Lung (tissue), 12 donors: ENCODE data around the gene AFF1. TPM values are rescaled to one million over a fixed set of nuclear protein-coding genes. Genes with fewer than 3 reads are reported as not detected.

Experiments
- ATAC-seq: fragments of 200-7000 bp; cut with Tn5 transposase; one replicate; pipeline ENCODE4 v1.9.1; 2020; ENCODE audit warnings: moderate number of reproducible peaks; ENCODE audit not compliant: insufficient read depth, low FRiP score
- DNase-seq, 3 donors: peaks; one replicate each; pipeline ENCODE4 v3.0.0-alpha.2; 2013 to 2017
- H3K27ac ChIP-seq, 2 donors: one replicate each; pipeline ENCODE4 v1.5.1; 2013; ENCODE audit warnings: mild to moderate bottlenecking in 2 of 2, moderate library complexity in 2 of 2, control low read depth in 1 of 2, inconsistent platforms in 1 of 2, low read depth in 1 of 2, low read length in 1 of 2
- H3K27me3 ChIP-seq, 3 donors: one replicate each; pipeline ENCODE4 v1.5.1; 2013; ENCODE audit warnings: low read length in 2 of 3; ENCODE audit not compliant: control insufficient read depth in 3 of 3, insufficient read depth in 3 of 3
- H3K36me3 ChIP-seq, 4 donors: one replicate each; pipeline ENCODE4 v1.5.1; 2013; ENCODE audit warnings: low read length in 4 of 4, mild to moderate bottlenecking in 1 of 4, moderate library complexity in 1 of 4; ENCODE audit not compliant: control insufficient read depth in 4 of 4, insufficient read depth in 4 of 4
- H3K4me1 ChIP-seq, 5 donors: one replicate each; pipeline ENCODE4 v1.5.1; 2013; ENCODE audit warnings: low read length in 5 of 5, mild to moderate bottlenecking in 2 of 5, moderate library complexity in 1 of 5; ENCODE audit not compliant: control insufficient read depth in 5 of 5, insufficient read depth in 5 of 5
- H3K4me3 ChIP-seq: one replicate; pipeline ENCODE4 v1.5.1; 2013; ENCODE audit warnings: mild to moderate bottlenecking, control low read depth, moderate library complexity
- H3K9ac ChIP-seq, 2 donors: one replicate each; pipeline ENCODE4 v1.5.1; 2013; ENCODE audit warnings: low read length in 2 of 2, control low read depth in 1 of 2; ENCODE audit not compliant: insufficient read depth in 1 of 2
- H3K9me3 ChIP-seq, 4 donors: one replicate each; pipeline ENCODE4 v1.5.1; 2013; ENCODE audit warnings: low read length in 3 of 4, mild to moderate bottlenecking in 1 of 4, moderate library complexity in 1 of 4; ENCODE audit not compliant: control insufficient read depth in 4 of 4, insufficient read depth in 3 of 4
- CTCF ChIP-seq: IDR thresholded peaks from 2 replicates; pipeline ENCODE4 v1.5.1; 2012; ENCODE audit warnings: mild to moderate bottlenecking; ENCODE audit errors: control extremely low read depth, extremely low read depth
- WGBS, 2 donors: extraction: QIAGEN DNeasy Blood & Tissue Kit; methylation state at CpG; one replicate each; pipeline ENCODE4 v1.1.7; 2013; 5-methylcytosine and 5-hydroxymethylcytosine counted together
- polyA plus RNA-seq, 2 donors: library from polyadenylated mRNA; stranded (reverse); fragments of 200-250 nt; gene quantifications; one replicate each; pipeline ENCODE4 v1.2.1, GENCODE V29; 2013
- total RNA-seq, 2 donors: library from RNA; depleted of rRNA in 1 of 2; stranded (reverse); fragments of >200 nt in 1 of 2; gene quantifications; one replicate each; pipeline ENCODE4 v1.2.1, GENCODE V29; 2014 to 2021
- donor health status: control.
- donor health status: control.
- donor health status: Bipolar disorder and iron deficiency.
- donor health status: healthy.
- donor health status: DM: yes; HTN: yes; CAD: no.

The AFF1 gene
- total and polyA plus RNA-seq, 4 donors: 9.5 to 79.0 (median 35.8) TPM

- Histone ChIP-seq H3K4me1 (peaks cover 10 to 29% (median 18%) of the 10 kb centered on the region in 5 donors), H3K9me3 (no peaks in the 10 kb centered on the region), H3K27me3 (no peaks in the 10 kb centered on the region), H3K36me3 (peaks cover 14 to 22% (median 19%) of the 10 kb centered on the region in 4 donors), H3K4me3 (no peak overlapping the region), H3K27ac (peak overlapping the region in 1 of 2 donors; percentile 92), H3K9ac (no peak overlapping the region)
- 75 to 86% methylated on average over 18 of the region's 18 CpGs for WGBS, 2 donors
- ATAC-seq (peak; percentile 60), DNase-seq (no peak)
- TF ChIP-seq CTCF: no peak
These were observed 185.8 kb downstream of the AFF1 start for GRCh38 chr4:87120411-87121162.

- Histone ChIP-seq H3K9ac (peak overlapping the region in 1 of 2 donors; percentile 1), H3K27me3 (no peaks in the 10 kb centered on the region), H3K27ac (peak overlapping the region in 1 of 2 donors; percentile 80), H3K4me1 (peaks cover 10 to 29% (median 18%) of the 10 kb centered on the region in 5 donors), H3K9me3 (no peaks in the 10 kb centered on the region), H3K36me3 (peaks cover 18 to 23% (median 20%) of the 10 kb centered on the region in 4 donors), H3K4me3 (no peak overlapping the region)
- ATAC-seq (no peak), DNase-seq (peak in 2 of 3 donors; percentile 66 to 83)
- no peak for TF ChIP-seq CTCF
- WGBS, 2 donors: 67 to 78% methylated on average over 4 of the region's 4 CpGs
These were observed 186.7 kb downstream of the AFF1 start for GRCh38 chr4:87121341-87122065.

- Histone ChIP-seq H3K27ac (peak overlapping the region in 1 of 2 donors; percentile 80), H3K4me3 (no peak overlapping the region), H3K9me3 (no peaks in the 10 kb centered on the region), H3K4me1 (peaks cover 10 to 29% (median 12%) of the 10 kb centered on the region in 5 donors), H3K9ac (no peak overlapping the region), H3K36me3 (peaks cover 13 to 23% (median 20%) of the 10 kb centered on the region in 4 donors), H3K27me3 (no peaks in the 10 kb centered on the region)
- peak; percentile 57 to 89 (median 82) for DNase-seq
- WGBS, 2 donors: 36 to 59% methylated on average over 4 of the region's 4 CpGs
- peak; percentile 15 for ATAC-seq
- TF ChIP-seq CTCF: no peak
These were observed 187.4 kb downstream of the AFF1 start for GRCh38 chr4:87122252-87122651.
